Parathyroid adenoma (tissue), 2 donors: ENCODE results near the gene ZNF639.
A peak's percentile ranks its signal among the peaks of the same experiment; 100 is the strongest.

Experiments used
- H2AFZ ChIP-seq: fragments of 300-600 bp; sonication (generic); one replicate; pipeline ENCODE4 v1.7.0; 2017; ENCODE audit warnings: antibody characterized with exemption, mild to moderate bottlenecking
- H3K27ac ChIP-seq: fragments of 300-600 bp; sonication (generic); one replicate; pipeline ENCODE4 v1.7.0; 2017
- H3K27me3 ChIP-seq: fragments of 300-600 bp; sonication (generic); one replicate; pipeline ENCODE4 v1.7.0; 2017; ENCODE audit warnings: low read length; ENCODE audit not compliant: control insufficient read depth, insufficient read depth
- H3K36me3 ChIP-seq: fragments of 300-600 bp; sonication (generic); one replicate; pipeline ENCODE4 v1.7.0; 2017; ENCODE audit warnings: low read length; ENCODE audit not compliant: control insufficient read depth, insufficient read depth
- H3K4me1 ChIP-seq: fragments of 300-600 bp; sonication (generic); one replicate; pipeline ENCODE4 v1.7.0; 2017; ENCODE audit warnings: control low read depth
- H3K4me2 ChIP-seq: fragments of 300-600 bp; sonication (generic); one replicate; pipeline ENCODE4 v1.7.0; 2017; ENCODE audit warnings: low read length
- H3K4me3 ChIP-seq: fragments of 300-600 bp; sonication (generic); one replicate; pipeline ENCODE4 v1.7.0; 2017; ENCODE audit warnings: low read depth, low read length
- H3K79me2 ChIP-seq: fragments of 300-600 bp; sonication (generic); one replicate; pipeline ENCODE4 v1.7.0; 2017; ENCODE audit warnings: control low read depth
- H3K9ac ChIP-seq: fragments of 300-600 bp; sonication (generic); one replicate; pipeline ENCODE4 v1.7.0; 2017; ENCODE audit warnings: mild to moderate bottlenecking
- H3K9me3 ChIP-seq: fragments of 300-600 bp; sonication (generic); one replicate; pipeline ENCODE4 v1.7.0; 2017; ENCODE audit warnings: low read length; ENCODE audit not compliant: control insufficient read depth
- TF ChIP-seq, protein P1 (sequence below): fragments of 300-600 bp; sonication (generic); IDR thresholded peaks from one replicate; pipeline ENCODE4 v1.7.0; 2017; ENCODE audit warnings: antibody characterized with exemption, mild to moderate bottlenecking
- donor health status: primary hyperparathyroidism.

The ZNF639 gene

DNA sequence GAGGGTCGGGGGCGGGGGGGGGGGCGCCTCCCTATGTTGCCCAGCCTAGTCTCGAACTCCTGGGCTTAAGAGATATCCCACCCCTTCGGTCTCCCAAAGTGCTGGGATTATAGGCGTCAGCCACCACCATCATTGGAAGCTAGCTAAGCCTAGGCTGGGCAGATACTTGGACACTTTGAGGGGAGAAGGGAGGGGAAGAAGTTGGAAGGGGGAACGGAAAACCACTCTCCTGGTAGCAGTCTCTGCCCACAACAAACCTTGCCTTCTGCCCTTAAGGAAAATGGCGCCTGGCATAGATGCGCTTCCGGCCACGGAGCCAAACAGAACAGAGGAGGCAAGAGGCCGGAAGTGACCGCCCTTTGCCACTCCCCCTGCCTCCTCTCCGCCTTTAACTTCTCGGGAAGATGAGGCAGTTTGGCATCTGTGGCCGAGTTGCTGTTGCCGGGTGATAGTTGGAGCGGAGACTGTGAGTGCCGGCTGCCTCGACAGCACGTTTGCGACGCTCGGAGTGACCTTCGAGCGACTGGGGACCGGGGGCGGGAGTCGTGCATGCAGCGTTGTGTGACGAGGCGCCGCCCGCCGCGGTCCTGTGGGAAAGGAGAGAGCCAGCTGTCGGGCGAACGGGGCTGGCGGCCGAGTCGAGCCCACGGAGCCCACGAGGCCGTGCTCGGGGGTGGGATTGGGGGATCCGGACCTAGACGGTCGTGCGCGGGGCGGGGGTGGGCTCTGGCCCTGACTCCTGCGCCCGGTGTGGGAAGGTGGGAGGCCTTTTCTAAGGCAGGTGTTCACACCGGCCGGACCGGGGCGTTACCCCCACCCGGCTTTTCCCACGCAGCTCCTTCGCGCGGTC is 24.7 kb downstream of the ZNF639 start, which contains the start of gene MFN1:
MFN1 (plus strand) TSS at position 365 of the 850 bp plus-strand sequence. CDS start 1,143 bp downstream, outside the sequence.
- peak within 1 kb of the TSS; percentile 64 for H3K27ac ChIP-seq
- no peaks in the 10 kb centered on the region for H3K9me3 ChIP-seq
- TF ChIP-seq, protein P1, sequence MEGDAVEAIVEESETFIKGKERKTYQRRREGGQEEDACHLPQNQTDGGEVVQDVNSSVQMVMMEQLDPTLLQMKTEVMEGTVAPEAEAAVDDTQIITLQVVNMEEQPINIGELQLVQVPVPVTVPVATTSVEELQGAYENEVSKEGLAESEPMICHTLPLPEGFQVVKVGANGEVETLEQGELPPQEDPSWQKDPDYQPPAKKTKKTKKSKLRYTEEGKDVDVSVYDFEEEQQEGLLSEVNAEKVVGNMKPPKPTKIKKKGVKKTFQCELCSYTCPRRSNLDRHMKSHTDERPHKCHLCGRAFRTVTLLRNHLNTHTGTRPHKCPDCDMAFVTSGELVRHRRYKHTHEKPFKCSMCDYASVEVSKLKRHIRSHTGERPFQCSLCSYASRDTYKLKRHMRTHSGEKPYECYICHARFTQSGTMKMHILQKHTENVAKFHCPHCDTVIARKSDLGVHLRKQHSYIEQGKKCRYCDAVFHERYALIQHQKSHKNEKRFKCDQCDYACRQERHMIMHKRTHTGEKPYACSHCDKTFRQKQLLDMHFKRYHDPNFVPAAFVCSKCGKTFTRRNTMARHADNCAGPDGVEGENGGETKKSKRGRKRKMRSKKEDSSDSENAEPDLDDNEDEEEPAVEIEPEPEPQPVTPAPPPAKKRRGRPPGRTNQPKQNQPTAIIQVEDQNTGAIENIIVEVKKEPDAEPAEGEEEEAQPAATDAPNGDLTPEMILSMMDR = no peak
- peak within 1 kb of the TSS; percentile 97 for H3K4me3 ChIP-seq
- H3K27me3 ChIP-seq = no peaks in the 10 kb centered on the region
- H3K4me2 ChIP-seq = peak within 1 kb of the TSS; percentile 46
- H2AFZ ChIP-seq = peak within 1 kb of the TSS; percentile 99
- no peaks in the 10 kb centered on the region for H3K4me1 ChIP-seq
- H3K79me2 ChIP-seq = no peaks in the 10 kb centered on the region
- peak within 1 kb of the TSS; percentile 14 for H3K9ac ChIP-seq
- no peaks in the 10 kb centered on the region for H3K36me3 ChIP-seq

DNA sequence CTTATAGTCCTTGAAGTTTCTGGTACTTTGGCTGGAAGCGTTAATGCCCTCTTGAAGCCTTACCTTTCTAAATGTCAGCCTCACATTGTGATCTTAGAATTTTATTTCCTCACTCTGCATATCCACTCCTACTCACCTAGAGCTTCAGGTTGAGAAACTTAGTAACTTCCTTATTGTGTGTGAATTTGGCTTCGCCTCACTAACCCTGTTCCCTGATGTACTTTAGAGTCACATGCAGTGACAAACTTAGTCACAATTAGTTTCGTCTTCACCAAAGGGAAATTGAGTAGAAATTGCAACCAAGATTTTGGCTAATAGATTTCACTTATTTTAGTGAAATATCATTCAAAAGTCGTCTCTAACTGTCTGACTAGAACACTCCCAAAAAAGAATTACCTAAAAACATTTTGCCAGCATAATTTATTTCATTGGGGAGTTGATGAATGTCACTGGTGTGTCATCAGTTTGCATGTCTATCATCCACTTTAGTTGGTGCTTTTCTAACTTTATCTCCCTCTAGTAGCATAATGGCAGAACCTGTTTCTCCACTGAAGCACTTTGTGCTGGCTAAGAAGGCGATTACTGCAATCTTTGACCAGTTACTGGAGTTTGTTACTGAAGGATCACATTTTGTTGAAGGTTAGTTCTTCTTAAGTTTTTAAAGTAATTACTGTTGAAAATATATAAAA is 25.6 kb downstream of the ZNF639 start:
- Histone ChIP-seq H3K4me3 (peak overlapping the region; percentile 97), H3K4me2 (peak overlapping the region; percentile 46), H3K27me3 (no peaks in the 10 kb centered on the region), H3K79me2 (no peaks in the 10 kb centered on the region), H3K9me3 (no peaks in the 10 kb centered on the region), H3K9ac (no peak overlapping the region), H2AFZ (peak overlapping the region; percentile 99), H3K36me3 (no peaks in the 10 kb centered on the region), H3K4me1 (no peaks in the 10 kb centered on the region), H3K27ac (no peak overlapping the region)
- TF ChIP-seq, protein P1 = no peak

DNA sequence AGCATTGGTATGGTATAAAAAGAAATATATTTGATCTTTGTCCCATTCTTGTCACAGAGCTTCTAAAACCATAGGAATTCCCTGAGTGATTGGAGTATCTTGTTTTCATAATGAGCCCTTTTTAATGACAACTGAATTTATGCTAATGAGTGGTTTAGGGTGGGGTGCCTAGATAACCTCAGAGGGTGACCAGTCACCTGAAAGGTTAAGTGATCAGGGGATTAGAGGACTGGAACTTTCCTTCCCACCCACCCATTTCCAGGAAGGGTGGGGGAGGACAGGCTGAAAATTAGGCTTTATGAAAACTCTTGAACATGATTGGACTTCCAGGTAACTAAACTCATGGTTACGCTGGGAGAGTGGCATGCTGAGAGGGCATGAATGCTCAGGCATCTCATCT is 33.2 kb downstream of the ZNF639 start:
- Histone ChIP-seq H3K4me2 (no peak overlapping the region), H3K9me3 (no peaks in the 10 kb centered on the region), H3K27ac (no peak overlapping the region), H3K27me3 (no peaks in the 10 kb centered on the region), H3K9ac (no peak overlapping the region), H2AFZ (no peak overlapping the region), H3K4me1 (no peaks in the 10 kb centered on the region), H3K36me3 (no peaks in the 10 kb centered on the region), H3K4me3 (no peak overlapping the region), H3K79me2 (peaks cover 2% of the 10 kb centered on the region)
- TF ChIP-seq, protein P1 = no peak

DNA sequence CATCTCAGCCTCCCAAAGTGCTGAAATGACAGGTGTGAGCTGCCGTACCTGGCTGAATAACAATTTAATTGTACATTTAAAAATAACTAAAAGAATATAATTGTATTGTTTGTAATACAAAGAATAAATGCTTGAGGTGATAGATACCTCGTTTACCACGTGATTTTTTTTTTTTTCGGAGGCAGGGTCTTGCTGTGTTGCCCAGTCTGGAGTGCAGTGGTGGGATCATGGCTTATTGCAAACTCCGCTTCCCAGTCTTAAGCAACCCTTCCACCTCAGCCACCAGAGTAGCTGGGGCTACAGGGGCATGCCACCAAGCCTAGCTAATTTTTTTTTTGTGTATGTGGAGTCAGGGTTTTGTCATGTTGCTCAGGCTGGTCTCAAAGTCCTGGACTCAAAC is 40.5 kb downstream of the ZNF639 start:
- Histone ChIP-seq H3K9me3 (no peaks in the 10 kb centered on the region), H2AFZ (no peak overlapping the region), H3K4me3 (no peak overlapping the region), H3K79me2 (peaks cover 2% of the 10 kb centered on the region), H3K4me2 (no peak overlapping the region), H3K36me3 (no peaks in the 10 kb centered on the region), H3K27me3 (no peaks in the 10 kb centered on the region), H3K27ac (no peak overlapping the region), H3K4me1 (no peaks in the 10 kb centered on the region), H3K9ac (no peak overlapping the region)
- TF ChIP-seq, protein P1 = no peak
